Esophagus muscularis mucosa (tissue), 4 donors: ENCODE data around the gene ANKS1A.

ENCODE experiments used
- EP300 ChIP-seq: sonication (generic); formaldehyde crosslinking; IDR thresholded peaks from one replicate; pipeline ENCODE4 v1.6.1; 2017; ENCODE audit warnings: antibody characterized with exemption
- POLR2A ChIP-seq: fragments of 450-650 bp; IDR thresholded peaks from one replicate; pipeline ENCODE4 v1.6.1; 2017; ENCODE audit warnings: antibody characterized with exemption, moderate library complexity, mild to moderate bottlenecking, low read depth
- POLR2AphosphoS5 ChIP-seq, 2 donors: sonication (generic); formaldehyde crosslinking; IDR thresholded peaks; one replicate each; pipeline ENCODE4 v1.6.1; 2017; ENCODE audit warnings: antibody characterized with exemption in 2 of 2
- TF ChIP-seq, protein P1 (sequence below), 3 experiments: fragments of 200-600 bp in 2 of 3; fragments of 450-650 bp in 1 of 3; sonication (generic) in 2 of 3; IDR thresholded peaks; one replicate each; pipeline ENCODE4 v1.5.1; 2017 to 2019; ENCODE audit warnings: antibody characterized with exemption in 3 of 3, mild to moderate bottlenecking in 2 of 3, moderate library complexity in 1 of 3

DNA sequence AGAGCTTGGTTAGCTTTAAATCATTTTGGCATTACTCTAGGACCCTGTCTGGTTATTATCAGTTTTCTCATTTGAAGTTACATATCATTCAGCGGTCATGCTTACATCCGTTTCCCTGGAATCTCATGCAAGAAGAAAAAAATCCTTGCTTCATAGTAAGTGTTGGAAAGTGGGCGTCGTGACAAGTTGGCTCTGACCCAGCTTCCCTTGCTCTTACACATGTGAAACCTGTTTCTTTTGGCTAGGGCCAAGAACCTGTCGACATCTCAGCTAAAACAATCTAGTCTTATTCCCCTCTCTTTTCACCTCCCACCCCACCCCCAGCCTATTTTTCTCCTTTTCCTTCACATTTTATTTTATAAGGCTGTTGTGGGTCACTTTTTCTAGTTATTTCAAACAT, 45.5 kb downstream of the ANKS1A start:
- TF ChIP-seq POLR2A (no peak), POLR2AphosphoS5 (IDR thresholded peaks at IDR 0.05) (peak in 1 of 2 donors; percentile 46), EP300 (no peak)
- TF ChIP-seq, protein P1, sequence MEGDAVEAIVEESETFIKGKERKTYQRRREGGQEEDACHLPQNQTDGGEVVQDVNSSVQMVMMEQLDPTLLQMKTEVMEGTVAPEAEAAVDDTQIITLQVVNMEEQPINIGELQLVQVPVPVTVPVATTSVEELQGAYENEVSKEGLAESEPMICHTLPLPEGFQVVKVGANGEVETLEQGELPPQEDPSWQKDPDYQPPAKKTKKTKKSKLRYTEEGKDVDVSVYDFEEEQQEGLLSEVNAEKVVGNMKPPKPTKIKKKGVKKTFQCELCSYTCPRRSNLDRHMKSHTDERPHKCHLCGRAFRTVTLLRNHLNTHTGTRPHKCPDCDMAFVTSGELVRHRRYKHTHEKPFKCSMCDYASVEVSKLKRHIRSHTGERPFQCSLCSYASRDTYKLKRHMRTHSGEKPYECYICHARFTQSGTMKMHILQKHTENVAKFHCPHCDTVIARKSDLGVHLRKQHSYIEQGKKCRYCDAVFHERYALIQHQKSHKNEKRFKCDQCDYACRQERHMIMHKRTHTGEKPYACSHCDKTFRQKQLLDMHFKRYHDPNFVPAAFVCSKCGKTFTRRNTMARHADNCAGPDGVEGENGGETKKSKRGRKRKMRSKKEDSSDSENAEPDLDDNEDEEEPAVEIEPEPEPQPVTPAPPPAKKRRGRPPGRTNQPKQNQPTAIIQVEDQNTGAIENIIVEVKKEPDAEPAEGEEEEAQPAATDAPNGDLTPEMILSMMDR (IDR thresholded peaks at IDR 0.05), result no peak
